A673 (cell line): Measurements from ENCODE around the gene GDF10. TPM values are rescaled to one million over a fixed set of nuclear protein-coding genes. Genes with fewer than 3 reads are reported as not detected.

Experiments used
- BruUV-seq: library from RNA; stranded (reverse); fragments of 400-500 nt; replicated peaks from 2 replicates; lab custom pipeline; 2021; lab: Mats Ljungman, UMichigan
- CTCF ChIA-PET: fragments of 300-600 bp; sonication (Branson Sonifier 250); formaldehyde crosslinking; loops from one replicate; lab custom pipeline; 2022; ENCODE audit warnings: antibody characterized with exemption; lab: Charles Lee
- POLR2A ChIA-PET: fragments of 300-600 bp; sonication (Branson Sonifier 250); formaldehyde crosslinking; loops from one replicate; lab custom pipeline; 2022; ENCODE audit warnings: antibody characterized with exemption; ENCODE audit not compliant: low non-redundant PET; lab: Charles Lee
- DNase-seq: peaks from one replicate; pipeline ENCODE4 v3.0.0-alpha.2; 2015; ENCODE audit warnings: low spot score
- H3K27ac ChIP-seq: fragments of 200-600 bp; sonication (generic); 2 replicates; pipeline ENCODE4 v1.5.1; 2016; ENCODE audit warnings: mixed run types, low read depth, mild to moderate bottlenecking, mixed read lengths, antibody characterized with exemption, low read length; ENCODE audit not compliant: poor library complexity, severe bottlenecking
- H3K27me3 ChIP-seq: fragments of 200-600 bp; sonication (generic); replicated peaks from 2 replicates; pipeline ENCODE4 v1.6.1; 2017; ENCODE audit warnings: mixed run types, low read depth, mild to moderate bottlenecking, mixed read lengths, antibody characterized with exemption, low read length; ENCODE audit not compliant: insufficient read depth, poor library complexity
- H3K36me3 ChIP-seq: fragments of 200-600 bp; sonication (generic); 2 replicates; pipeline ENCODE4 v1.6.1; 2016; ENCODE audit warnings: mixed run types, mild to moderate bottlenecking, mixed read lengths, antibody characterized with exemption, low read length; ENCODE audit not compliant: insufficient read depth, poor library complexity, severe bottlenecking
- H3K4me1 ChIP-seq: fragments of 200-600 bp; sonication (generic); 2 replicates; pipeline ENCODE4 v1.6.1; 2017; ENCODE audit warnings: mixed run types, mild to moderate bottlenecking, mixed read lengths, antibody characterized with exemption, low read length; ENCODE audit not compliant: insufficient read depth, poor library complexity, severe bottlenecking
- H3K4me3 ChIP-seq: fragments of 200-600 bp; sonication (generic); 2 replicates; pipeline ENCODE4 v1.5.1; 2016; ENCODE audit warnings: low read depth, mixed run types, mild to moderate bottlenecking, mixed read lengths, low read length; ENCODE audit not compliant: poor library complexity, severe bottlenecking
- H3K9me3 ChIP-seq: fragments of 200-600 bp; sonication (generic); 2 replicates; pipeline ENCODE4 v1.6.1; 2016; ENCODE audit warnings: mixed run types, low read depth, mild to moderate bottlenecking, mixed read lengths, antibody characterized with exemption, low read length; ENCODE audit not compliant: poor library complexity, severe bottlenecking
- CTCF ChIP-seq: fragments of 300-800, 200-600 bp; sonication (generic); conservative IDR thresholded peaks from 2 replicates; pipeline ENCODE4 v1.5.1; 2017; ENCODE audit warnings: low read depth, mild to moderate bottlenecking, antibody characterized with exemption, low read length, moderate library complexity, mixed read lengths
- EZH2 ChIP-seq: fragments of 200-600 bp; sonication (generic); IDR thresholded peaks from 2 replicates; pipeline ENCODE4 v1.6.1; 2017; ENCODE audit warnings: borderline replicate concordance, low read depth, mild to moderate bottlenecking, mixed read lengths, antibody characterized with exemption, low read length; ENCODE audit not compliant: poor library complexity, severe bottlenecking
- intact Hi-C: fragments of 100-400 bp; cut with micrococcal nuclease; formaldehyde crosslinking; loops from one replicate; pipeline ENCODE4 v1.10.0; 2022; ENCODE audit not compliant: unreplicated experiment
- total RNA-seq: library from RNA; stranded (reverse); gene quantifications from 2 replicates; pipeline ENCODE4 v1.2.3, GENCODE V29; 2021

The GDF10 gene
- total RNA-seq, 1 experiment from 2014 or later: 0.45 TPM

- no peak within 1 kb of the TSS for H3K4me3 ChIP-seq
- intact Hi-C loops: no loop called here
- no TSS peak for BruUV-seq
- no peaks in the 10 kb centered on the region for H3K27me3 ChIP-seq
- ChIA-PET POLR2A (no interaction called here), CTCF (no interaction called here)
- no peak within 1 kb of the TSS for H3K27ac ChIP-seq
- H3K36me3 ChIP-seq: no peaks in the 10 kb centered on the region
- TF ChIP-seq EZH2: no peak
- no peaks in the 10 kb centered on the region for H3K9me3 ChIP-seq
- no peak for DNase-seq
- no peaks in the 10 kb centered on the region for H3K4me1 ChIP-seq
Measured at GRCh38 chr10:47348138-47348651, 48.2 kb downstream of the GDF10 start, which contains the start of gene RBP3. TSS of gene RBP3 (plus strand) at chr10:47348363. CDS start at chr10:47348485, 122 bp downstream.

- POLR2A ChIA-PET: no interaction called here
- H3K36me3 ChIP-seq: no peaks in the 10 kb centered on the region
- no peak for TF ChIP-seq EZH2
- no peak for TF ChIP-seq CTCF
- H3K9me3 ChIP-seq: no peaks in the 10 kb centered on the region
- H3K27me3 ChIP-seq: no peaks in the 10 kb centered on the region
- BruUV-seq: no TSS peak
- no peaks in the 10 kb centered on the region for H3K4me1 ChIP-seq
- CTCF ChIA-PET: no interaction called here
- intact Hi-C loops: no loop called here
- H3K27ac ChIP-seq: no peak overlapping the region
- H3K4me3 ChIP-seq: no peak overlapping the region
- no peak for DNase-seq
Measured at GRCh38 chr10:47348661-47349470, 48.9 kb downstream of the GDF10 start.

- CTCF ChIA-PET: no interaction called here
Measured at GRCh38 chr10:47349516-47349915, 49.5 kb downstream of the GDF10 start.

More at GRCh38 chr10:47349516-47349915, 49.5 kb downstream of the GDF10 start:
- no peak for DNase-seq
- no peaks in the 10 kb centered on the region for H3K9me3 ChIP-seq
- no peak overlapping the region for H3K4me3 ChIP-seq
- H3K27ac ChIP-seq: no peak overlapping the region
- POLR2A ChIA-PET: no interaction called here
- H3K4me1 ChIP-seq: no peaks in the 10 kb centered on the region
- no peaks in the 10 kb centered on the region for H3K36me3 ChIP-seq
- no peak for TF ChIP-seq CTCF
- TF ChIP-seq EZH2: no peak
- H3K27me3 ChIP-seq: no peaks in the 10 kb centered on the region
- BruUV-seq: no TSS peak
- intact Hi-C loops: no loop called here
